ENCODE measurements around the gene NDUFS7. TPM values are rescaled to one million over a fixed set of nuclear protein-coding genes. Genes with fewer than 3 reads are reported as not detected.

The NDUFS7 gene
- total RNA-seq, 1 donor from 2014 or later = 57.3 TPM

GRCh38 chr19:1397838-1398237 is 14.1 kb downstream of the NDUFS7 start:
- no peak for DNase-seq (ENCODE audit: low spot score)
- Mint-ChIP-seq H3K4me3 (ENCODE audit: unreplicated experiment) (no peak overlapping the region), H3K36me3 (ENCODE audit: low read depth) (no peaks in the 10 kb centered on the region), H3K27ac (ENCODE audit: unreplicated experiment) (no peak overlapping the region), H3K9me3 (ENCODE audit: low read depth) (no peaks in the 10 kb centered on the region), H3K27me3 (ENCODE audit: low read depth) (no peaks in the 10 kb centered on the region), H3K4me1 (ENCODE audit: low read depth) (peaks cover 5% of the 10 kb centered on the region)
- TF ChIP-seq CTCF (IDR thresholded peaks at IDR 0.05) = no peak

- no peak overlapping the region for H3K4me3 Mint-ChIP-seq (ENCODE audit: unreplicated experiment)
- H3K27me3 Mint-ChIP-seq (ENCODE audit: low read depth) = no peaks in the 10 kb centered on the region
- no peaks in the 10 kb centered on the region for H3K9me3 Mint-ChIP-seq (ENCODE audit: low read depth)
- DNase-seq (ENCODE audit: low spot score) = no peak
- no peak overlapping the region for H3K27ac Mint-ChIP-seq (ENCODE audit: unreplicated experiment)
- peaks cover 6% of the 10 kb centered on the region for H3K4me1 Mint-ChIP-seq (ENCODE audit: low read depth)
- TF ChIP-seq CTCF (IDR thresholded peaks at IDR 0.05) = no peak
- H3K36me3 Mint-ChIP-seq (ENCODE audit: low read depth) = no peaks in the 10 kb centered on the region
Measured at GRCh38 chr19:1399079-1399478, 15.4 kb downstream of the NDUFS7 start.

- H3K36me3 Mint-ChIP-seq (ENCODE audit: low read depth) = no peaks in the 10 kb centered on the region
- H3K4me1 Mint-ChIP-seq (ENCODE audit: low read depth) = peaks cover 6% of the 10 kb centered on the region
- no peak for TF ChIP-seq CTCF (IDR thresholded peaks at IDR 0.05)
- no peak for DNase-seq (ENCODE audit: low spot score)
- H3K27me3 Mint-ChIP-seq (ENCODE audit: low read depth) = no peaks in the 10 kb centered on the region
- H3K27ac Mint-ChIP-seq (ENCODE audit: unreplicated experiment) = no peak overlapping the region
- H3K4me3 Mint-ChIP-seq (ENCODE audit: unreplicated experiment) = no peak overlapping the region
- H3K9me3 Mint-ChIP-seq (ENCODE audit: low read depth) = no peaks in the 10 kb centered on the region
Measured at GRCh38 chr19:1399745-1400144, 16.0 kb downstream of the NDUFS7 start.

- no peak for TF ChIP-seq CTCF (IDR thresholded peaks at IDR 0.05)
- no peak for DNase-seq (ENCODE audit: low spot score)
- peaks cover 6% of the 10 kb centered on the region for H3K4me1 Mint-ChIP-seq (ENCODE audit: low read depth)
- no peaks in the 10 kb centered on the region for H3K9me3 Mint-ChIP-seq (ENCODE audit: low read depth)
- H3K27me3 Mint-ChIP-seq (ENCODE audit: low read depth) = no peaks in the 10 kb centered on the region
- peak overlapping the region; percentile 36 for H3K27ac Mint-ChIP-seq (ENCODE audit: unreplicated experiment)
- H3K4me3 Mint-ChIP-seq (ENCODE audit: unreplicated experiment) = peak overlapping the region; percentile 69
- H3K36me3 Mint-ChIP-seq (ENCODE audit: low read depth) = no peaks in the 10 kb centered on the region
Measured at GRCh38 chr19:1400281-1401137, 16.8 kb downstream of the NDUFS7 start.

- peak within 1 kb of the TSS; percentile 36 for H3K27ac Mint-ChIP-seq (ENCODE audit: unreplicated experiment)
- no peak for DNase-seq (ENCODE audit: low spot score)
- H3K27me3 Mint-ChIP-seq (ENCODE audit: low read depth) = no peaks in the 10 kb centered on the region
- H3K9me3 Mint-ChIP-seq (ENCODE audit: low read depth) = no peaks in the 10 kb centered on the region
- H3K4me1 Mint-ChIP-seq (ENCODE audit: low read depth) = peaks cover 6% of the 10 kb centered on the region
- H3K36me3 Mint-ChIP-seq (ENCODE audit: low read depth) = no peaks in the 10 kb centered on the region
- peak within 1 kb of the TSS; percentile 69 for H3K4me3 Mint-ChIP-seq (ENCODE audit: unreplicated experiment)
- TF ChIP-seq CTCF (IDR thresholded peaks at IDR 0.05) = peak; percentile 80
Measured at GRCh38 chr19:1401138-1401888, 17.6 kb downstream of the NDUFS7 start, which contains the start of gene GAMT. GAMT (minus strand) TSS chr19:1401542; CDS start chr19:1401476, 66 bp downstream.
